A549 (cell line): Measurements from ENCODE around the gene ATG16L1. TPM values are rescaled to one million over a fixed set of nuclear protein-coding genes. Genes with fewer than 3 reads are reported as not detected.

Experiments
- ATAC-seq, 2 experiments: fragments of 200-7000 bp in 1 of 2; fragments of >200 bp in 1 of 2; cut with Nextera tagmentation in 1 of 2; cut with Tn5 transposase in 1 of 2; 3 replicates each; pipeline versions ENCODE4 v1.8.0 to v1.9.1; 2018 to 2020; ENCODE audit warnings: mild to moderate bottlenecking in 1 of 2, moderate library complexity in 1 of 2
- CTCF ChIA-PET: fragments of 300-600 bp; sonication (Branson Sonifier 250); formaldehyde crosslinking; extraction: SDS; loops from one replicate; lab custom pipeline; 2021; ENCODE audit warnings: antibody characterized with exemption, inconsistent platforms; lab: Yijun Ruan, JAX
- POLR2A ChIA-PET: fragments of 350-600 bp; formaldehyde crosslinking; extraction: SDS; loops from one replicate; lab custom pipeline; 2021; ENCODE audit warnings: antibody characterized with exemption, inconsistent platforms; lab: Yijun Ruan, JAX
- DNase-seq, 2 experiments: peaks; one replicate each; pipeline versions ENCODE4 v3.0.0 to v3.0.0-alpha.2; 2011 to 2016; ENCODE audit warnings: low read depth in 1 of 2, low spot score in 1 of 2
- FAIRE-seq: peaks from 2 replicates; lab custom pipeline; 2011; peaks lifted over from hg19 to GRCh38; lab: Jason Lieb, UNC
- H3K27ac ChIP-seq, 2 experiments: fragments of >200 bp; sonication (Bioruptor Twin); formaldehyde crosslinking; 3 replicates each; pipeline ENCODE4 v1.5.1; 2016 to 2017
- H3K4me1 ChIP-seq: fragments of >200 bp; sonication (Bioruptor Twin); formaldehyde crosslinking; 3 replicates; pipeline ENCODE4 v1.6.1; 2016
- H3K4me2 ChIP-seq: fragments of >200 bp; sonication (Bioruptor Twin); formaldehyde crosslinking; 3 replicates; pipeline ENCODE4 v1.6.1; 2016
- H3K4me3 ChIP-seq: fragments of >200 bp; sonication (Bioruptor Twin); formaldehyde crosslinking; 3 replicates; pipeline ENCODE4 v1.5.1; 2016
- H3K9me3 ChIP-seq: fragments of >200 bp; sonication (Bioruptor Twin); formaldehyde crosslinking; 3 replicates; pipeline ENCODE4 v1.6.1; 2016
- BHLHE40 ChIP-seq: IDR thresholded peaks from 2 replicates; pipeline ENCODE4 v1.6.1; 2012; ENCODE audit warnings: low read depth, low read length, inconsistent platforms
- CBX2 ChIP-seq: fragments of 200-600 bp; sonication (generic); IDR thresholded peaks from 2 replicates; pipeline ENCODE4 v1.6.1; 2016; ENCODE audit warnings: low read depth, mild to moderate bottlenecking, borderline replicate concordance
- CEBPB ChIP-seq, 2 experiments: fragments of >200 bp in 1 of 2; sonication (Bioruptor Twin) in 1 of 2; formaldehyde crosslinking in 1 of 2; IDR thresholded peaks; 2 replicates each; pipeline ENCODE4 v1.6.1; 2012 to 2016
- CHD2 ChIP-seq: fragments of 150-350 bp; IDR thresholded peaks from 2 replicates; pipeline ENCODE4 v1.6.1; 2014; ENCODE audit warnings: low read length; ENCODE audit not compliant: partially characterized antibody
- E2F6 ChIP-seq: IDR thresholded peaks from 2 replicates; pipeline ENCODE4 v1.6.1; 2012; ENCODE audit warnings: low read depth, borderline replicate concordance
- EHMT2 ChIP-seq: fragments of 200-600 bp; sonication (generic); IDR thresholded peaks from 2 replicates; pipeline ENCODE4 v1.6.1; 2016; ENCODE audit warnings: antibody characterized with exemption, low read depth, mild to moderate bottlenecking, moderate library complexity
- EP300 ChIP-seq, 2 experiments: fragments of >200 bp; sonication (Bioruptor Twin); formaldehyde crosslinking; IDR thresholded peaks; 2 replicates in 1 of 2; 3 replicates in 1 of 2; pipeline ENCODE4 v1.6.1; 2016 to 2017
- FOSB ChIP-seq: fragments of 250-450 bp; sonication (Bioruptor Pico); IDR thresholded peaks from 2 replicates; pipeline ENCODE4 v1.5.0; 2020; ENCODE audit warnings: mild to moderate bottlenecking, moderate library complexity
- HES2 ChIP-seq: fragments of >200 bp; sonication (Bioruptor Twin); formaldehyde crosslinking; IDR thresholded peaks from 2 replicates; pipeline ENCODE4 v1.6.1; 2016
- HOXB13 ChIP-seq: fragments of 250-450 bp; sonication (Bioruptor Pico); IDR thresholded peaks from 2 replicates; pipeline ENCODE4 v1.5.0; 2020; ENCODE audit warnings: low read depth, mild to moderate bottlenecking, moderate library complexity
- HOXB5 ChIP-seq: fragments of 250-450 bp; sonication (Bioruptor Pico); IDR thresholded peaks from 2 replicates; pipeline ENCODE4 v1.5.0; 2020; ENCODE audit warnings: mild to moderate bottlenecking, moderate library complexity
- KDM1A ChIP-seq: fragments of 200-600 bp; sonication (generic); IDR thresholded peaks from 2 replicates; pipeline ENCODE4 v1.6.1; 2016; ENCODE audit warnings: low read depth, mild to moderate bottlenecking
- KDM5A ChIP-seq: fragments of 200-600 bp; sonication (generic); IDR thresholded peaks from 2 replicates; pipeline ENCODE4 v1.6.1; 2016; ENCODE audit warnings: antibody characterized with exemption, mild to moderate bottlenecking
- NR3C1 ChIP-seq: fragments of >200 bp; sonication (Bioruptor Twin); formaldehyde crosslinking; IDR thresholded peaks from 3 replicates; pipeline ENCODE4 v1.6.1; 2017
- POLR2AphosphoS2 ChIP-seq: conservative IDR thresholded peaks from 2 replicates; pipeline ENCODE4 v1.6.1; 2012; ENCODE audit warnings: low read length, improper control_type of control experiment, inconsistent platforms
- RAD21 ChIP-seq, 2 experiments: fragments of >200 bp in 1 of 2; sonication (Bioruptor Twin) in 1 of 2; formaldehyde crosslinking in 1 of 2; IDR thresholded peaks in 1 of 2; conservative IDR thresholded peaks in 1 of 2; 2 replicates in 1 of 2; 3 replicates in 1 of 2; pipeline ENCODE4 v1.6.1; 2012 to 2018; ENCODE audit warnings: inconsistent platforms in 1 of 2
- RARB ChIP-seq: fragments of 250-450 bp; sonication (Bioruptor Pico); IDR thresholded peaks from 2 replicates; pipeline ENCODE4 v1.8.0; 2021; ENCODE audit warnings: mild to moderate bottlenecking, moderate library complexity
- RCOR1 ChIP-seq: fragments of 150-350 bp; IDR thresholded peaks from 2 replicates; pipeline ENCODE4 v1.6.1; 2014; ENCODE audit warnings: antibody characterized with exemption, low read length, low read depth
- RFX5 ChIP-seq: fragments of 450-650 bp; IDR thresholded peaks from 2 replicates; pipeline ENCODE4 v1.7.1; 2014; ENCODE audit warnings: antibody characterized with exemption, mild to moderate bottlenecking, moderate library complexity
- TP53 ChIP-seq: fragments of 250-450 bp; sonication (Bioruptor Pico); IDR thresholded peaks from 2 replicates; pipeline ENCODE4 v1.5.0; 2021; ENCODE audit warnings: mild to moderate bottlenecking, moderate library complexity
- USF2 ChIP-seq: fragments of 450-650 bp; IDR thresholded peaks from 2 replicates; pipeline ENCODE4 v1.6.1; 2014; ENCODE audit warnings: antibody characterized with exemption
- ZC3H11A ChIP-seq: fragments of 450-650 bp; IDR thresholded peaks from 2 replicates; pipeline ENCODE4 v1.6.1; 2014; ENCODE audit warnings: antibody characterized with exemption, mild to moderate bottlenecking
- ZFP36 ChIP-seq: fragments of 450-650 bp; IDR thresholded peaks from 2 replicates; pipeline ENCODE4 v1.6.1; 2014; ENCODE audit warnings: borderline replicate concordance; ENCODE audit not compliant: partially characterized antibody
- WGBS: methylation state at CpG from one replicate; pipeline ENCODE4 v1.1.6; 2017; ENCODE audit errors: missing lambda C conversion rate; 5-methylcytosine and 5-hydroxymethylcytosine counted together
- polyA plus RNA-seq, 4 experiments: library from polyadenylated mRNA; depleted of rRNA in 3 of 4; stranded (reverse); fragments of >200 nt; fragmentation: RNase III in 1 of 4; extraction: RNeasy Plus Mini Kit Qiagen cat#74134 plus additional on column Dnase treatment in 1 of 4; gene quantifications; 2 replicates in 3 of 4; 3 replicates in 1 of 4; pipeline ENCODE4 v1.2.3, GENCODE V29; 2011 to 2017
- TF ChIP-seq, protein P1 (sequence below): fragments of 250-450 bp; sonication (Bioruptor Pico); IDR thresholded peaks from 2 replicates; pipeline ENCODE4 v1.5.0; 2020; ENCODE audit warnings: low read depth, mild to moderate bottlenecking, moderate library complexity

Gene ATG16L1
- polyA plus RNA-seq, 2 of the 4 experiments (the other 2 are of a cell fraction): 45.1 to 70.9 TPM

DNA sequence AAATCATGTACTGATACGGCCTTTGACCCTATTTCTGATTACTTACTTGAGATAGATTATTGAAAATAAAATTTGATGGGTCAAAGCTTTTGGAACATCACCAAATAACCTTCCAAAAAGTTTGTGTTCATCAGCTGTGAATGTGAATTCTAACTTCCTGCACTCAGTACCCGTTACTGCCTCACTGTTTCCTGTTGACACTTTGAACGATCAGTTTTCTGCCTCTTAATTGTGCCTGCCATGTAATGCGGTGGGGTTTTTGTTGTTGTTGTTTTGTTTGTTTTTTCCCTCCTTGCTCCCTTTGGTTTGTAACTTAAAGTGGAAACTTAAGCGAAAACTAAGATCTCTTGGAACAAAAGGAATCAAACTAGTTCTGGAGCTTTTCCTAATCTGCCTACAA, 18.9 kb downstream of the ATG16L1 start:
- ChIA-PET CTCF (interaction anchor here (1.1 to 2.0 kb wide), 2 partner anchors 19 to 562 kb away, joined by 3 to 6 read pairs; partner anchors contain the start of gene ATG16L1), POLR2A (no interaction called here)
- Histone ChIP-seq H3K27ac (no peak overlapping the region), H3K4me3 (no peak overlapping the region), H3K4me2 (no peak overlapping the region), H3K9me3 (no peaks in the 10 kb centered on the region), H3K4me1 (no peaks in the 10 kb centered on the region)
- no peak for DNase-seq
- 88% methylated on average over 5 of the region's 5 CpGs for WGBS
- no peak for FAIRE-seq
- no peak for ATAC-seq
- no peak for TF ChIP-seq ZC3H11A
- TF ChIP-seq EP300 (IDR thresholded peaks at IDR 0.05): no peak
- no peak for TF ChIP-seq TP53 (CRISPR knock-in tag)
- TF ChIP-seq KDM1A: no peak
- TF ChIP-seq ZFP36: no peak
- TF ChIP-seq HOXB13 (CRISPR knock-in tag): no peak
- TF ChIP-seq RCOR1: no peak
- TF ChIP-seq CEBPB (IDR thresholded peaks at IDR 0.05): no peak
- TF ChIP-seq RARB (CRISPR knock-in tag): no peak
- no peak for TF ChIP-seq CBX2

- Histone ChIP-seq H3K4me2 (no peak overlapping the region), H3K9me3 (no peaks in the 10 kb centered on the region), H3K4me1 (no peaks in the 10 kb centered on the region), H3K27ac (no peak overlapping the region), H3K4me3 (no peak overlapping the region)
- no peak for FAIRE-seq
- CTCF ChIA-PET: interaction anchor here (1.1 to 2.0 kb wide), 2 partner anchors 20 to 561 kb away, joined by 3 to 6 read pairs; partner anchors contain the start of gene ATG16L1
- DNase-seq: no peak
- ATAC-seq: no peak
- TF ChIP-seq USF2 (no peak), HES2 (no peak), RAD21 (conservative IDR thresholded peaks at IDR 0.05 in 1 of 2, IDR thresholded peaks at IDR 0.05 in 1 of 2) (no peak), FOSB (no peak), CHD2 (no peak), ZC3H11A (no peak), ZFP36 (no peak), KDM5A (no peak), BHLHE40 (no peak), HOXB5 (CRISPR knock-in tag) (no peak), NR3C1 (no peak), EHMT2 (no peak), RFX5 (no peak), KDM1A (no peak), HOXB13 (CRISPR knock-in tag) (no peak)
- TF ChIP-seq, protein P1, sequence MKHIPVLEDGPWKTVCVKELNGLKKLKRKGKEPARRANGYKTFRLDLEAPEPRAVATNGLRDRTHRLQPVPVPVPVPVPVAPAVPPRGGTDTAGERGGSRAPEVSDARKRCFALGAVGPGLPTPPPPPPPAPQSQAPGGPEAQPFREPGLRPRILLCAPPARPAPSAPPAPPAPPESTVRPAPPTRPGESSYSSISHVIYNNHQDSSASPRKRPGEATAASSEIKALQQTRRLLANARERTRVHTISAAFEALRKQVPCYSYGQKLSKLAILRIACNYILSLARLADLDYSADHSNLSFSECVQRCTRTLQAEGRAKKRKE (CRISPR knock-in tag): no peak
- POLR2A ChIA-PET: no interaction called here
- 89% methylated on average over 4 of the region's 4 CpGs for WGBS
Observed at GRCh38 chr2:233270951-233271350, 19.5 kb downstream of the ATG16L1 start.

GRCh38 chr2:233271693-233272092, 20.2 kb downstream of the ATG16L1 start:
- no peak overlapping the region for H3K4me3 ChIP-seq
- no peak for FAIRE-seq
- CTCF ChIA-PET: interaction anchor here (1.2 to 2.0 kb wide), 2 partner anchors 17 to 21 kb away, joined by 6 read pairs; partner anchors contain the start of gene ATG16L1
- no peak for TF ChIP-seq E2F6
- TF ChIP-seq POLR2AphosphoS2: no peak
- H3K4me2 ChIP-seq: no peak overlapping the region
- POLR2A ChIA-PET: no interaction called here
- H3K9me3 ChIP-seq: no peaks in the 10 kb centered on the region
- DNase-seq: no peak
- H3K4me1 ChIP-seq: no peaks in the 10 kb centered on the region
- WGBS: 86% methylated on average over 2 of the region's 2 CpGs
- H3K27ac ChIP-seq: no peak overlapping the region
- no peak for ATAC-seq
